Measurements from ENCODE around the gene TRPV6. TPM values are rescaled to one million over a fixed set of nuclear protein-coding genes. Genes with fewer than 3 reads are reported as not detected.

TRPV6 gene
- total and polyA plus RNA-seq, 2 donors from 2014 or later = 4.4 to 5.5 TPM

DNA sequence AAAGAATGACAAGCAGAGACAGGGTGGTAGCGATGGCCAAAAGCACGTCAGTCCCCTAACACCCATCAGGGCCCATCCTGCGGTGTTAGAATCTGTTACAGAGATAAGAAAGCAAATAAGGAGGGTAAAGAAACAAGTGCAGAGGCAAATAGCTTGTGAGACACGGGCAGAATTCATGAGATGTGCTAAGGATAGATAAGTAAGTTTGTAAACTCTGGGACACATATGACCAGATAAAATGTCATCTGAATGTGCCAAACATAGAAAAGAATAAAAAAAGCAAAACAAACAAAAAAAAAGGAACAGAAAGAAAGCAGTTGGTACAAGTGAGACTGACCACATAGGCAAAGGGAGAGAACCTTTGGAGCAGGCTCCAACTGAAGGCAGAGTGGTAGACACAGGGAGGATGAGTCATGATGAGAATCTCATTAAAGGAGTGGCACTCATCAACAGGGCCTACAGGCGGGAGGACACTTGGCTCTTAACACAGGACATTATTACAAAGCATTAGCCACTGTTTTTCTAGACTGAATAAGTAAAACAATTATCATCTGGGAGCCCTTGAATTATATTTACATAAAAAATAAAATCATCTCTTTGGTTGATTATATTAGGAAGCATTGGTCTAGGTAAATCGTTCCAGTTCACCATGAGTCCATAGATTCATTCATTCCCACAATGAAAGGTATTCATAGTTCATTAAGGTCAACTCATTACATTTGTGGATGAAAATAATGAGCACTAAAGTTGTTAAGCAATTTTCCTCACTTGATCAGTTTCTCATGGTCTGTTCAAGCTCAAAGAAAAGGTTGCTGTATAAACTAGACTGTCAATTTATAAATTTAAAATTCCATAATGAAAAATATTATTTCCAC lies 52.1 kb downstream of the TRPV6 start:
- H3K4me3 ChIP-seq (ENCODE audit: low read length in 3 of 3) = no peak overlapping the region
- H3K27me3 ChIP-seq (ENCODE audit: control insufficient read depth, insufficient read depth, low read length) = no peaks in the 10 kb centered on the region
- FAIRE-seq = no peak

DNA sequence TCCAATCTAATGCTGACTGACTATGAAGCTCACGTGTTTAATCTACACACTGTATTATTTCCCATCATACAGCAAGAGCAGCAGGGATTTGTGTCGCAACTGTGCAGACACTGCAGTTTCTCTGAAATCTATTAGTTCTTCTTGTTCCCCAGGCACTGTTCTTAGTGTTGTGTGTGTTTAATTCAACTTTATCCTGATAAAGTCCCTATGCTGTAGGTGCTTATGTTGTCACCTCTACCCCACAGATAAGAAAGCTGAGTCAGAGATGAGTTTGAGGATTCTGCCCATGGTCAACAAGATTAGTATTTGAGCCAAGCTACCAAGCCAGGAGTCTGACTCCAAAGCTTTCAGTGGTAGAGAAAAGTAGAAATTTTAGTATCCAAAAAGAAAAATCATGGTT lies 53.1 kb downstream of the TRPV6 start:
- no peak overlapping the region for H3K27ac ChIP-seq (ENCODE audit: low read depth in 2 of 2, low read length in 2 of 2)
- FAIRE-seq = no peak
- H3K4me3 ChIP-seq (ENCODE audit: low read length in 3 of 3) = no peak overlapping the region
- no peak overlapping the region for H3K9ac ChIP-seq (ENCODE audit: low read length in 3 of 3)
- TF ChIP-seq, protein P1, sequence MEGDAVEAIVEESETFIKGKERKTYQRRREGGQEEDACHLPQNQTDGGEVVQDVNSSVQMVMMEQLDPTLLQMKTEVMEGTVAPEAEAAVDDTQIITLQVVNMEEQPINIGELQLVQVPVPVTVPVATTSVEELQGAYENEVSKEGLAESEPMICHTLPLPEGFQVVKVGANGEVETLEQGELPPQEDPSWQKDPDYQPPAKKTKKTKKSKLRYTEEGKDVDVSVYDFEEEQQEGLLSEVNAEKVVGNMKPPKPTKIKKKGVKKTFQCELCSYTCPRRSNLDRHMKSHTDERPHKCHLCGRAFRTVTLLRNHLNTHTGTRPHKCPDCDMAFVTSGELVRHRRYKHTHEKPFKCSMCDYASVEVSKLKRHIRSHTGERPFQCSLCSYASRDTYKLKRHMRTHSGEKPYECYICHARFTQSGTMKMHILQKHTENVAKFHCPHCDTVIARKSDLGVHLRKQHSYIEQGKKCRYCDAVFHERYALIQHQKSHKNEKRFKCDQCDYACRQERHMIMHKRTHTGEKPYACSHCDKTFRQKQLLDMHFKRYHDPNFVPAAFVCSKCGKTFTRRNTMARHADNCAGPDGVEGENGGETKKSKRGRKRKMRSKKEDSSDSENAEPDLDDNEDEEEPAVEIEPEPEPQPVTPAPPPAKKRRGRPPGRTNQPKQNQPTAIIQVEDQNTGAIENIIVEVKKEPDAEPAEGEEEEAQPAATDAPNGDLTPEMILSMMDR (IDR thresholded peaks at IDR 0.05; ENCODE audit: borderline replicate concordance, extremely low read depth, insufficient read depth) = no peak
- H3K36me3 ChIP-seq (ENCODE audit: control insufficient read depth in 2 of 3, insufficient read depth in 3 of 3, low read length in 3 of 3) = no peaks in the 10 kb centered on the region
- no peaks in the 10 kb centered on the region for H3K9me3 ChIP-seq (ENCODE audit: control insufficient read depth in 2 of 3, insufficient read depth in 1 of 3, low read length in 3 of 3)
- no peaks in the 10 kb centered on the region for H3K27me3 ChIP-seq (ENCODE audit: control insufficient read depth, insufficient read depth, low read length)
- intact Hi-C loops (cut with DNase I) = no loop called here
- no peak for DNase-seq
- no peaks in the 10 kb centered on the region for H3K4me1 ChIP-seq (ENCODE audit: control insufficient read depth in 2 of 3, insufficient read depth in 2 of 3, low read depth in 1 of 3, low read length in 3 of 3)

More for the DNA sequence above, 52.1 kb downstream of the TRPV6 start:
- H3K27ac ChIP-seq (ENCODE audit: low read depth in 2 of 2, low read length in 2 of 2) = no peak overlapping the region
- TF ChIP-seq, protein P1 (IDR thresholded peaks at IDR 0.05; ENCODE audit: borderline replicate concordance, extremely low read depth, insufficient read depth) = no peak
- intact Hi-C loops (cut with DNase I) = no loop called here
- no peak overlapping the region for H3K9ac ChIP-seq (ENCODE audit: low read length in 3 of 3)
- no peaks in the 10 kb centered on the region for H3K4me1 ChIP-seq (ENCODE audit: control insufficient read depth in 2 of 3, insufficient read depth in 2 of 3, low read depth in 1 of 3, low read length in 3 of 3)
- DNase-seq = no peak
- no peaks in the 10 kb centered on the region for H3K36me3 ChIP-seq (ENCODE audit: control insufficient read depth in 2 of 3, insufficient read depth in 3 of 3, low read length in 3 of 3)
- H3K9me3 ChIP-seq (ENCODE audit: control insufficient read depth in 2 of 3, insufficient read depth in 1 of 3, low read length in 3 of 3) = no peaks in the 10 kb centered on the region

DNA sequence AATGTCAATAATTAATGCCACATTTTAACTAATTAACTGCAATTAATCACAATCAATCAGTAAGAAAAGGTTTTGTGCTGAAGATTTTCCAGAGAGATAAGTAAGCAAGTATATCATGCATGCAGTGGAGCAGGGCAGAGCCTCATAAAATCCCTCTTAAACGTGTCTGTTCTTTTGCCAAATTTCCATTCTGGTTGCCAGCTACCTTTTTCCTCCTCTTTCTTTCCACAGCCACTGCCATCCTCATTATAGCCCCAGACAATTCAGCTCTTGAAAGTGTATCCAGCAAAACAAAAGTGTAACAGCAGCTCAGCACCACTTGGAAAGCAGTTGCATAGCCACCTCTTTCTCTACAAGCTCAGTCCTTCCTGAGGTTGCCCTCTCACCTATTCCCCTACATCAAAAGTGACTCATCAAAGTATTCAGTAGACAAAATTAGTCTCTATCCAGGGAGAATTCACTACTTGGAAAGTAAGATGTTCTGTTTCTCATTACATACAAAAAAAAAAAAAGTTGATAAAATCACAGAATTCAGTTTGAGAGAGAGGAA lies 57.5 kb downstream of the TRPV6 start:
- H3K4me1 ChIP-seq (ENCODE audit: control insufficient read depth in 2 of 3, insufficient read depth in 2 of 3, low read depth in 1 of 3, low read length in 3 of 3) = no peaks in the 10 kb centered on the region
- no peak overlapping the region for H3K4me3 ChIP-seq (ENCODE audit: low read length in 3 of 3)
- peaks cover 0 to 3% (median 0%) of the 10 kb centered on the region in 3 donors for H3K9me3 ChIP-seq (ENCODE audit: control insufficient read depth in 2 of 3, insufficient read depth in 1 of 3, low read length in 3 of 3)
- no peaks in the 10 kb centered on the region for H3K27me3 ChIP-seq (ENCODE audit: control insufficient read depth, insufficient read depth, low read length)
- TF ChIP-seq, protein P1 (IDR thresholded peaks at IDR 0.05; ENCODE audit: borderline replicate concordance, extremely low read depth, insufficient read depth) = no peak
- intact Hi-C loops (cut with DNase I) = no loop called here
- no peak overlapping the region for H3K27ac ChIP-seq (ENCODE audit: low read depth in 2 of 2, low read length in 2 of 2)
- H3K36me3 ChIP-seq (ENCODE audit: control insufficient read depth in 2 of 3, insufficient read depth in 3 of 3, low read length in 3 of 3) = no peaks in the 10 kb centered on the region
- DNase-seq (no peak), FAIRE-seq (no peak)
- H3K9ac ChIP-seq (ENCODE audit: low read length in 3 of 3) = no peak overlapping the region
